Panc1 (cell line): ENCODE data around the gene PSME3IP1. TPM values are rescaled to one million over a fixed set of nuclear protein-coding genes. Genes with fewer than 3 reads are reported as not detected.

ENCODE experiments used
- ATAC-seq: fragments of 200-7000 bp; cut with Tn5 transposase; 2 replicates; pipeline ENCODE4 v1.9.1; 2020; ENCODE audit warnings: mild to moderate bottlenecking, moderate library complexity
- BruUV-seq: library from RNA; stranded (reverse); fragments of 400-500 nt; replicated peaks from 2 replicates; lab custom pipeline; 2021; lab: Mats Ljungman, UMichigan
- CTCF ChIA-PET: fragments of 300-600 bp; sonication (Branson Sonifier 250); formaldehyde crosslinking; loops from one replicate; lab custom pipeline; 2022; ENCODE audit warnings: antibody characterized with exemption; lab: Charles Lee
- POLR2A ChIA-PET: fragments of 300-600 bp; sonication (Branson Sonifier 250); formaldehyde crosslinking; loops from one replicate; lab custom pipeline; 2022; ENCODE audit warnings: antibody characterized with exemption; lab: Charles Lee
- DNase-seq: peaks from one replicate; pipeline ENCODE4 v3.0.0-alpha.2; 2010; ENCODE audit warnings: low read depth, low spot score
- H3K27ac ChIP-seq: 2 replicates; pipeline ENCODE4 v1.5.1; 2011; ENCODE audit warnings: mild to moderate bottlenecking, low read length, inconsistent platforms
- H3K27me3 ChIP-seq: fragments of 200-500 bp; sonication (Bioruptor generic); 2 replicates; pipeline ENCODE4 v1.6.0; 2014; ENCODE audit warnings: low read length, inconsistent platforms; ENCODE audit not compliant: control insufficient read depth, insufficient read depth
- H3K36me3 ChIP-seq: fragments of 200-500 bp; sonication (Bioruptor generic); 2 replicates; pipeline ENCODE4 v1.5.1; 2014; ENCODE audit warnings: inconsistent platforms, mild to moderate bottlenecking, low read length, moderate library complexity; ENCODE audit not compliant: control insufficient read depth, insufficient read depth
- H3K4me1 ChIP-seq: 2 replicates; pipeline ENCODE4 v1.5.1; 2011; ENCODE audit warnings: inconsistent platforms, mild to moderate bottlenecking, low read length, moderate library complexity; ENCODE audit not compliant: control insufficient read depth, insufficient read depth
- H3K4me3 ChIP-seq, 2 experiments: 2 replicates each; pipeline ENCODE4 v1.5.1; 2011 to 2012; ENCODE audit warnings: low read depth in 2 of 2, low read length in 2 of 2, mild to moderate bottlenecking in 2 of 2, inconsistent platforms in 1 of 2, moderate library complexity in 1 of 2
- H3K9me3 ChIP-seq: fragments of 200-500 bp; sonication (Bioruptor generic); 2 replicates; pipeline ENCODE4 v1.5.1; 2014; ENCODE audit warnings: low read depth, mild to moderate bottlenecking, inconsistent platforms, low read length, moderate library complexity; ENCODE audit not compliant: control insufficient read depth, insufficient read depth
- CTCF ChIP-seq: fragments of 450-650 bp; IDR thresholded peaks from 2 replicates; pipeline ENCODE4 v1.5.1; 2017; ENCODE audit warnings: mild to moderate bottlenecking
- POLR2AphosphoS5 ChIP-seq: IDR thresholded peaks from 2 replicates; pipeline ENCODE4 v1.6.1; 2012; ENCODE audit warnings: mild to moderate bottlenecking, low read depth, low read length, moderate library complexity
- REST ChIP-seq, 2 experiments: IDR thresholded peaks; 2 replicates each; pipeline ENCODE4 v1.6.1; 2011 to 2012; ENCODE audit warnings: low read depth in 2 of 2, control low read depth in 1 of 2, low read length in 1 of 2, mild to moderate bottlenecking in 1 of 2, moderate library complexity in 1 of 2; ENCODE audit not compliant: insufficient read depth in 1 of 2
- SIN3A ChIP-seq: IDR thresholded peaks from 2 replicates; pipeline ENCODE4 v1.6.1; 2012; ENCODE audit warnings: low read depth, mild to moderate bottlenecking, low read length, moderate library complexity, borderline replicate concordance; ENCODE audit not compliant: insufficient read depth
- TCF7L2 ChIP-seq: IDR thresholded peaks from 2 replicates; pipeline ENCODE4 v1.6.1; 2011; ENCODE audit warnings: mild to moderate bottlenecking, low read depth, low read length, inconsistent platforms
- in situ Hi-C: cut with HindIII; loops from 2 replicates; pipeline ENCODE4 v1.10.0; 2016; ENCODE audit warnings: low sequenced_read_pairs, low pct_unique_long_range_greater_than_20kb
- intact Hi-C: fragments of 100-400 bp; cut with micrococcal nuclease; formaldehyde crosslinking; loops from one replicate; pipeline ENCODE4 v1.10.0; 2022; ENCODE audit not compliant: unreplicated experiment
- total RNA-seq: library from RNA; stranded (reverse); gene quantifications from one replicate; pipeline ENCODE4 v1.2.1, GENCODE V29; 2021; ENCODE audit not compliant: unreplicated experiment

The PSME3IP1 gene
- total RNA-seq, 1 experiment from 2014 or later, result 67.6 TPM

GRCh38 chr16:57150682-57151330 is 35.0 kb downstream of the PSME3IP1 start:
- in situ Hi-C loops, result no loop called here
- Histone ChIP-seq H3K4me1 (no peaks in the 10 kb centered on the region), H3K36me3 (peaks cover 4% of the 10 kb centered on the region; the same call in 1 of the 2 replicates), H3K27ac (no peak overlapping the region), H3K4me3 (no peak overlapping the region), H3K27me3 (no peaks in the 10 kb centered on the region), H3K9me3 (no peaks in the 10 kb centered on the region)
- POLR2A ChIA-PET, result no interaction called here
- BruUV-seq, result no TSS peak
- ATAC-seq (no peak), DNase-seq (no peak)
- CTCF ChIA-PET, result no interaction called here
- no peak for TF ChIP-seq REST (IDR thresholded peaks at IDR 0.05; ENCODE audit: insufficient read depth in 1 of 2, low read depth in 2 of 2, low read length in 1 of 2)
- TF ChIP-seq SIN3A, result no peak
- TF ChIP-seq CTCF, result no peak
- TF ChIP-seq POLR2AphosphoS5, result no peak
- no peak for TF ChIP-seq TCF7L2
- intact Hi-C loops, result no loop called here

- ATAC-seq, result no peak
- POLR2A ChIA-PET, result interaction anchor here (0.5 kb wide), 1 partner anchor 93 kb away, joined by 3 read pairs; no protein-coding TSS in a partner anchor
- 0 out of 2 replicates have a peak, but pooled peaks cover 4% of the 10 kb centered on the region for H3K36me3 ChIP-seq
- H3K27ac ChIP-seq, result no peak overlapping the region
- in situ Hi-C loops, result no loop called here
- intact Hi-C loops, result loop anchor here (10.0 kb wide), 1 partner anchor 65 kb away; no protein-coding TSS in a partner anchor
- TF ChIP-seq CTCF (no peak), POLR2AphosphoS5 (no peak), REST (IDR thresholded peaks at IDR 0.05; ENCODE audit: insufficient read depth in 1 of 2, low read depth in 2 of 2, low read length in 1 of 2) (no peak), TCF7L2 (no peak), SIN3A (no peak)
- no peaks in the 10 kb centered on the region for H3K9me3 ChIP-seq
- no peaks in the 10 kb centered on the region for H3K4me1 ChIP-seq
- no peak for DNase-seq
- CTCF ChIA-PET, result no interaction called here
- no peaks in the 10 kb centered on the region for H3K27me3 ChIP-seq
- no TSS peak for BruUV-seq
- no peak overlapping the region for H3K4me3 ChIP-seq
Measured at GRCh38 chr16:57149391-57149790, 36.4 kb downstream of the PSME3IP1 start.
